ENCODE measurements around the gene RNU7-1. TPM values are rescaled to one million over a fixed set of nuclear protein-coding genes. Genes with fewer than 3 reads are reported as not detected.

RNU7-1 gene
- total RNA-seq, 1 donor from 2014 or later: not detected

DNA sequence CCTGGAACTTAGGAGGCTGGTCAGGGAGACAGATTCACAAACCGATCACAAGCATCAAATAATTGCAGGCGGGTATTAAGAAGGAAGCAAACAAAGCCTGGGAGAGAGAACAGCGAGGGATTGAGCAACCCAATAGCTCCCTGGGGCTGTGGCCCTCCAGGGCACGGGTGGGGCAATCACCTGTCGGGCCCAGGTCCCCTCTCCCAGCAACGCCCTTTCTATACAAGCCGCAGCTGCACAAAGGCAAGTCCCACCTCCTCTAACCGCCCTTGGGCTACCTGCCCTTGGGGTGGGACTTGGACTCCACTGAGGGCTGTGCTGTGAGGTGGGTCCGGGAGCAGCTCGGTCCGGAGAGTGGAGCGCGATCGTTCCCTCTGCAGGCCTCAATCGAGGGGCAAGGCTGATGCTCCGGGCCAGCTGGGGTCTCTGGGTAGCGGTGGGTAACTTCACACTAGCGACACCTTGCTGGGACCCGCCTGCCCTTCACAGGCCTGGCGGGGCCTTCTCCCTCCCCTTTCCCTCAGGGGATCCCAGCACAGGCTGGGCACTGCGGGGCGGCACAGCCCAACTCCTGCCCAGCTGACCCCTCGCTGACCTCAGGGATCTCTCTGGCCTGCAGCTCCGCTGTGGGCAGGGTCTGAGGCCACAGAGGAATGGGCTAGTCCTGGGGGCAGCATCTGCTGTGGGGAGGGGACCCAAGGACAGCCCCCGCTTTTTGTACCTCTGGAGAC is 18.8 kb downstream of the RNU7-1 start:
- intact Hi-C loops (cut with micrococcal nuclease): no loop called here
- Mint-ChIP-seq H3K27me3 (ENCODE audit: low read depth) (no peaks in the 10 kb centered on the region), H3K4me1 (ENCODE audit: low read depth) (peaks cover 58% of the 10 kb centered on the region), H3K27ac (peak overlapping the region; percentile 97), H3K36me3 (ENCODE audit: low read depth) (peaks cover 68% of the 10 kb centered on the region), H3K9me3 (no peaks in the 10 kb centered on the region), H3K4me3 (ENCODE audit: low read depth) (peak overlapping the region; percentile 64)
- peak; percentile 11 for DNase-seq (ENCODE audit: low spot score)

DNA sequence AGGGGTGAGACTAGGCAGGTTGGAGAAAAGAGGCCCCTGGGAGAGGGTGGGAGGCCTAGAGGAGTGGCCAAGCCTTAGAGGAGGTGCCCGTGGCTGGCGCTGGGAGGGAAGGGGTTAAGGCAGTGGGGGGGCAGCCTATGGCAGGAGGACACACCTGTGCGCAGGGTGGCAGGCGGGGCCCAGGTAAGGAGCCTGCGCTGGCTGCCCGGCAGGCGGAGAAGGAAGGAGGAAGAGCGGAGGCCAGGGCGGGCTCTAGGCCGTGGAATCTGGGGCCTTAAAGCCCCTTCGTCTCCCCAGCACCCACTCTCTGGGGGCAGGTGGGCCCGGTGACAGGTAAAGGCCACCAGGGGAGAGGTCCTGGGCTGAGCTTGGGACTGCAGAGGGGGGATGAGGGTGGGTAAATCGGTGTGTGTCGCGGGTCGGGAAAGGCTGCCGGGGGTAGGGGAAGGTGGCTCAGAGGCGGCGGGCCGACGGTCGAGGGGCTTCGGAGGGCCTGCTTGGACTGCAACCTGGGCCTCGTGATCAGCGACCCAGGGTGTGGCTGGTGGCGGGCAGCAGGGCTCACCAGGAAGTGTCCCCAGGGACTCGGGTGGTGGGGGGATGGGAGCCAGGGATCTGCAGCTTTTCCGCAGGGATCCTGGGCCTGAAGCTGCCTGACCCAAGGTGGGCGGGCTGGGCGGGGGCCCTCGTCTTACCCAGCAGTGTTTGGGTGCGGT is 19.6 kb downstream of the RNU7-1 start:
- H3K36me3 Mint-ChIP-seq (ENCODE audit: low read depth): peaks cover 68% of the 10 kb centered on the region
- DNase-seq (ENCODE audit: low spot score): no peak
- intact Hi-C loops (cut with micrococcal nuclease): no loop called here
- H3K27ac Mint-ChIP-seq: peak overlapping the region; percentile 97
- H3K4me1 Mint-ChIP-seq (ENCODE audit: low read depth): peaks cover 51% of the 10 kb centered on the region
- H3K4me3 Mint-ChIP-seq (ENCODE audit: low read depth): no peak overlapping the region
- no peaks in the 10 kb centered on the region for H3K9me3 Mint-ChIP-seq
- H3K27me3 Mint-ChIP-seq (ENCODE audit: low read depth): no peaks in the 10 kb centered on the region

DNA sequence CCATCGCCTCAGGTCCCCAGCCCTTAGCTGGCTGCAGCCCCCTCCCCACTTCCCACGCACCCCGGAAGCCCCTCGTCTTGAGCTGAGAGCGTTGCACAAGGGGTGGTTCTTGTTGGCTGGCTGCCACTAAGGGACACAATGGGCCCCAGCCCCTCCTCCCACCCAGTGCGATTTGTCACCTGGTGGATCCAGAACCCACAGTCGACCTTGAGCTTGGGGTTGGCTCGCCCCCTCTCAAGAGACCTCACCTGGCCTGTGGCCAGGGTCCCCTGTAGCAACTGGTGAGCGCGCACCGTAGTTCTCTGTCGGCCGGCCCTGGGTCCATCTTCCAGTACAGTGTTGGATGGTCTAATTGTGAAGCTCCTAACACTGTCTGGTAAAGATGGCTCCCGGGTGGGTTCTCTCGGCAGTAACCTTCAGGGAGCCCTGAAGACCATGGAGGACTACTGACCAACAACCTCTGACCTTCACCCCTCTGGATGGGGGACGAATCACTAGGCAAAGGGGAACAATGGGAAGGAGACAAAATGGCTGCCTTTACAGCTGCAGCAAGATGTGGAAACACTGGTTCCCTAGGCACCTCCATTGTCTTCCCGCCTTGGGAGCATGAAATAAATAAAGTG is 20.3 kb downstream of the RNU7-1 start:
- no peak for DNase-seq (ENCODE audit: low spot score)
- Mint-ChIP-seq H3K4me1 (ENCODE audit: low read depth) (peaks cover 48% of the 10 kb centered on the region), H3K27ac (peak overlapping the region; percentile 75), H3K36me3 (ENCODE audit: low read depth) (peaks cover 68% of the 10 kb centered on the region), H3K9me3 (no peaks in the 10 kb centered on the region), H3K27me3 (ENCODE audit: low read depth) (no peaks in the 10 kb centered on the region), H3K4me3 (ENCODE audit: low read depth) (no peak overlapping the region)
- intact Hi-C loops (cut with micrococcal nuclease): loop anchor here (2.0 kb wide), 1 partner anchor 39 kb away; no protein-coding TSS in a partner anchor

DNA sequence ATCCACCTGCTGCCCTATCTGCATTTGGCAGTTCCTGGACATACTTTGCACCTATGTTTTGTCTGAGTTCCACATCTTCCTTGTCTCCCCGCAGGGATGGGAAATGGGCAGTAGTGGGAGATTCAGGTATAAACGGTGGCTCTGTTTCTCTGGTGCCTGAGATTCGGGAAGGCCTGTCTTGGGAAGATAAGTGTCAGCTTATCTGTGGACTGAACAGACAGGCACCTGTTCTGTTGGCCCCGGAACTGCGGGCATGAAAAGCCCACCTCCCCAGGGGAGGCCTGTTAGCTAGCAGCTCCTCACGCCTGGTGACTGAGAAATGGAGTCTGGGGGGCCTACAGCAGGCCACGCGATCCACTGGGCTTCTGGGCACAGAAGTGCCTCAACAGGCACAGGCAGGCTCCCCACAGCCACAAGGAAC is 21.0 kb downstream of the RNU7-1 start:
- no peak for DNase-seq (ENCODE audit: low spot score)
- intact Hi-C loops (cut with micrococcal nuclease): loop anchor here (1.0 to 2.0 kb wide), 2 partner anchors 20 to 40 kb away; partner anchors contain the start of gene C12orf57
- Mint-ChIP-seq H3K4me3 (ENCODE audit: low read depth) (no peak overlapping the region), H3K9me3 (no peaks in the 10 kb centered on the region), H3K27ac (peak overlapping the region; percentile 75), H3K4me1 (ENCODE audit: low read depth) (peaks cover 47% of the 10 kb centered on the region), H3K36me3 (ENCODE audit: low read depth) (peaks cover 67% of the 10 kb centered on the region), H3K27me3 (ENCODE audit: low read depth) (no peaks in the 10 kb centered on the region)

DNA sequence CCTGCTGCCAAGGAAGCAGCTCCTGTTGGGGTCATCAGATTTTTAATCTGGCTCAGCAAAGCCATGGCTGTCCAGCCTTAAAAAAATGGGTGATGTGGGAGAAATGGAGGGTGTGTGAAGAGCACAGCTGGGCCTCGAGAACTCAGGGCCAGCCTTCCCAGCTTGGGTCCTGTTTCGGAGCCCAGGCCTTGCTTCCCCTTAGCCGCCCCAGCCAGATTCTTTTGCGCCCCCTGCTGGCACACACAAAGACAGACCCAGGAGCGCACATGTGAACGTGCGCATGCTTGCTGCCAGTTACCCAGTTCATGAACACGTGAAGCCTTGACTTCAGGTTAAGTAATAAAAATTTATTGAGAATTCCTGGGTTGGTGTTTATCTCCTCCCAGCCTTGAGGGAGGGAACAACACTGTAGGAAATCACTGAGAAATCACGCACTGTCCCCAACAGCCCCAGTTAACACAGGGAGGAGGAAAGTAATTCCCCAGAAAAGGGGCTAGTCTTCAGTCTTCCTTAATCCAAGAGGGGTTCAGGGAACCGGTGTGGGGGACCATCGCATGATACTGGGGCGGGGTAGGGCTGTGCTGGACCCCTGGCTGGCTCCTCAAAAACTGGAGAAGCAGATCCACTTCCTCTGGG is 21.5 kb downstream of the RNU7-1 start:
- intact Hi-C loops (cut with micrococcal nuclease): loop anchor here (1.0 to 2.0 kb wide), 2 partner anchors 21 to 40 kb away; partner anchors contain the start of gene C12orf57
- peak; percentile 80 for DNase-seq (ENCODE audit: low spot score)
- peaks cover 71% of the 10 kb centered on the region for H3K36me3 Mint-ChIP-seq (ENCODE audit: low read depth)
- peak overlapping the region; percentile 75 for H3K27ac Mint-ChIP-seq
- no peak overlapping the region for H3K4me3 Mint-ChIP-seq (ENCODE audit: low read depth)
- H3K9me3 Mint-ChIP-seq: no peaks in the 10 kb centered on the region
- H3K27me3 Mint-ChIP-seq (ENCODE audit: low read depth): no peaks in the 10 kb centered on the region
- H3K4me1 Mint-ChIP-seq (ENCODE audit: low read depth): peaks cover 48% of the 10 kb centered on the region

DNA sequence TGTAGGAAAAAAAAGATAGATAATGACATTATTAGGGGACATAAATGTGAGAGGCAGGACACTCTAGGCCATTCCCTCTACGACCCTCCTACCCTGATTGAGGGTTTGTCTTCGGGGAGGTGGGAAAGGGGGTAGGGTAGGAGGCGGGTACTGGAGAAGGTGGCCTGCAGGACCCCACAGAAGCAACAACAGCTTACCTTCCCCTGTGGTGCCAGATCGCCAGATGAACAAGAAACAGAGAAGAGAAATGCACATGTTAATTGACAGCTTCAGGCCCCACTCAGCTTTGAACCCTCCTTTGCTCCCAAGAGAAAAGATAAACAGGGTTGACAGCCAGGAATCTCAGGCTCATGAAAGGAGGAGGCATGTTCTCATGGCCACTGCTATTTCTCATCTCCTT is 22.1 kb downstream of the RNU7-1 start:
- Mint-ChIP-seq H3K27me3 (ENCODE audit: low read depth) (no peaks in the 10 kb centered on the region), H3K27ac (peak overlapping the region; percentile 75), H3K36me3 (ENCODE audit: low read depth) (peaks cover 67% of the 10 kb centered on the region), H3K9me3 (no peaks in the 10 kb centered on the region), H3K4me1 (ENCODE audit: low read depth) (peaks cover 44% of the 10 kb centered on the region), H3K4me3 (ENCODE audit: low read depth) (no peak overlapping the region)
- intact Hi-C loops (cut with micrococcal nuclease): loop anchor here (1.0 to 2.0 kb wide), 2 partner anchors 21 to 41 kb away; partner anchors contain the start of gene C12orf57
- peak; percentile 7 for DNase-seq (ENCODE audit: low spot score)

DNA sequence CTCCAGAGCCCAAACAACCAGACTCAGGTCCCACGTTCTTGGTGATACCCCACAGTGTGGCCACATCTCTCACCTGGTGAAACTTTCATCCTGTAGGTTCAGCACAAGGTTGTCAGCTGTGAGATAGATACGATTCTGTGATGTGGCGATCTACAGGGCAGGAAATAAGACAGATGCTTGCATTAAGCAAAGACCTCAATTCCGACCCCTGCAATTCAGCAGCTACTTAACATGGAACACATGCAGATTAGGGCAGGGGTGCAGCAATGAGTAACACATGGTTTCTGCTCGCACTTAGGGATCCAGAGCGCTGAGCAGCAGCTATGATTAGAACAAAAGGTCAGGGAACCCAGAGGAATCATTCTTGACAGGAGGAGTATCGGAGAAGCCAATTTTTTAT is 22.7 kb downstream of the RNU7-1 start:
- Mint-ChIP-seq H3K27me3 (ENCODE audit: low read depth) (no peaks in the 10 kb centered on the region), H3K27ac (peak overlapping the region; percentile 70), H3K4me1 (ENCODE audit: low read depth) (peaks cover 39% of the 10 kb centered on the region), H3K9me3 (no peaks in the 10 kb centered on the region), H3K36me3 (ENCODE audit: low read depth) (peaks cover 63% of the 10 kb centered on the region), H3K4me3 (ENCODE audit: low read depth) (peak overlapping the region; percentile 47)
- DNase-seq (ENCODE audit: low spot score): peak; percentile 8
- intact Hi-C loops (cut with micrococcal nuclease): no loop called here

DNA sequence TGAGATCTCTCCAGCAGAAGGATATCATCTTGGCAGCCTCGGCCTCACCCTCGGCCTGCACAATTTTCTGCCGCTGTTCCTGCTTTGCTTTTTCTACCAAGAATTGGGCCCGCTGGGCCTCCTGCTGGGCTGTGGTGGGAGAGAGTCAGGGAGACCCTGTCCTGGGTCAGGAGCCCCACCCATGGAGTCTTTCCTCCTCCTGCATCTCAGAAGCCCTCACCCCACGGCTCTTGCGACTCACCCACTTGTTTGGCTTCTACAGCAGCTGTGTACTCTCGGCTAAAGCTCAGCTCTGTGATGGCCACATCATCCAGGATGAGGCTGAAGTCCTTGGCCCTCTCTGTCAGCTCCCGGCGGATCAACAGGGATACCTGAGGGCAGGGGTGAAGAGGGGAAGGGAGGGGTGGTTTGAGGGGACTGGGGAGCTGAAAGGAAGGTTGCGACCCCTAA is 24.1 kb downstream of the RNU7-1 start:
- no peak overlapping the region for H3K4me3 Mint-ChIP-seq (ENCODE audit: low read depth)
- no peaks in the 10 kb centered on the region for H3K27me3 Mint-ChIP-seq (ENCODE audit: low read depth)
- no peak overlapping the region for H3K27ac Mint-ChIP-seq
- no peaks in the 10 kb centered on the region for H3K9me3 Mint-ChIP-seq
- DNase-seq (ENCODE audit: low spot score): no peak
- peaks cover 38% of the 10 kb centered on the region for H3K4me1 Mint-ChIP-seq (ENCODE audit: low read depth)
- intact Hi-C loops (cut with micrococcal nuclease): no loop called here
- H3K36me3 Mint-ChIP-seq (ENCODE audit: low read depth): peaks cover 69% of the 10 kb centered on the region

DNA sequence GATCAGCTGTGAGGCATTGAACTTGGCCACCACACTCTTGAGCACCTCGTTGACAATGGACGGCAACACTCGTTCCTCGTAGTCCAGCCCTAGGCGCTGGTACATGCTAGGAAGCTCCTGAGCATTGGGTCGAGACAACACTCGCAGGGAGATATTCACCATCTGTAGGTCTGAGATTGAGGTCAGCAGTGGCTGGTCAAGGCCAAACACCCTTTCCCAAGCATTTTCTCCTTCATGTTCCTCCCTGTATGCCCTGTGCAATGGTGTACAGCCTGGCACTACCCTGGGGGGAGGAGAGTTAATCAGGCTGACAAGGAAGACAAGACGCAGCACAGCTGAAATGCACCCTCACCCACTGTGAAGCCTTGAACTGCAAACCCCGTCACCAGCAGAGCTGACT is 24.8 kb downstream of the RNU7-1 start:
- peaks cover 76% of the 10 kb centered on the region for H3K36me3 Mint-ChIP-seq (ENCODE audit: low read depth)
- intact Hi-C loops (cut with micrococcal nuclease): no loop called here
- H3K9me3 Mint-ChIP-seq: no peaks in the 10 kb centered on the region
- H3K4me1 Mint-ChIP-seq (ENCODE audit: low read depth): peaks cover 39% of the 10 kb centered on the region
- DNase-seq (ENCODE audit: low spot score): no peak
- peak overlapping the region; percentile 100 for H3K4me3 Mint-ChIP-seq (ENCODE audit: low read depth)
- no peaks in the 10 kb centered on the region for H3K27me3 Mint-ChIP-seq (ENCODE audit: low read depth)
- H3K27ac Mint-ChIP-seq: peak overlapping the region; percentile 100

DNA sequence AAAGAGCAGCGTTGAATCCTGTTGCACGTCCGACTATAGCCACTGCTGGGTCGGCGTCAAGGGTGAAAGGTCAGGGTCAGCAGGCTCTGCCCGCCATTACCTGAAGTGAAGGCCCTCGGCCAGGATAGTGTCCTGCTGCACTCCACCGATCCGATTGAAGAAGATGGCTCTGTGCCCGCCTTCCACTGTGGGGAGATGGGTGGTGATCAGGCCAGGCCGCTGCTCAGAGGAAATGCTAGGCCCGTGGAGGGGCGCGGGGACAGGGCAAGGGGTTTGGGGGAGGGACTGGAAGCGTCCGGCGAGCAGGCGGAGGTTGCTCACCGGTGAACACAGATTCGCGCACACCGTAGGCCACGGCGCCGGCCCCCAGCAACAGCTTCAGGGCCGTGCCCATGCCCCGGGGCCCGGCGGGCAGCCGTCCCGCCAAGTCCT is 26.5 kb downstream of the RNU7-1 start:
- peak overlapping the region; percentile 100 for H3K4me3 Mint-ChIP-seq (ENCODE audit: low read depth)
- peak overlapping the region; percentile 100 for H3K27ac Mint-ChIP-seq
- H3K9me3 Mint-ChIP-seq: no peaks in the 10 kb centered on the region
- intact Hi-C loops (cut with micrococcal nuclease): loop anchor here (1.0 to 2.0 kb wide), 6 partner anchors 9 to 307 kb away; partner anchors contain the start of genes C12orf57, C1RL, CDCA3 and ING4
- no peak for DNase-seq (ENCODE audit: low spot score)
- H3K36me3 Mint-ChIP-seq (ENCODE audit: low read depth): peaks cover 88% of the 10 kb centered on the region
- H3K4me1 Mint-ChIP-seq (ENCODE audit: low read depth): peaks cover 37% of the 10 kb centered on the region
- no peaks in the 10 kb centered on the region for H3K27me3 Mint-ChIP-seq (ENCODE audit: low read depth)

DNA sequence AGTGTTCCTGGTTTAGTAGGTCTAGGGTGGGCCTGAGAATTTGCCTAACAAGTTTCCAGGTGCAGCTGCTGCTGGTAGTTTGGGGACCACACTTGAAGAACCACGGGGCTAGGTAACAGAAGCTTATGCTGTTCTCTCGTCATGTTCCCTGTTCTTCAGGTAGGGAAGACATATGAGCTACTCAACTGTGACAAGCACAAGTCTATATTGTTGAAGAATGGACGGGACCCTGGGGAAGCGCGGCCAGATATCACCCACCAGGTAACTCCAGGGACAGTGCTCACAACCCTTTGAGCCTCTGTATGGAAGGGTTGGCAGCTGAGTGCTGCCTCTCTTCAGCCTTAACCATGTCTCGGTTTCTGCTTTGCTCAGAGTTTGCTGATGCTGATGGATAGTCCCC is 30.6 kb downstream of the RNU7-1 start:
- peaks cover 18% of the 10 kb centered on the region for H3K4me1 Mint-ChIP-seq (ENCODE audit: low read depth)
- peaks cover 87% of the 10 kb centered on the region for H3K36me3 Mint-ChIP-seq (ENCODE audit: low read depth)
- H3K4me3 Mint-ChIP-seq (ENCODE audit: low read depth): no peak overlapping the region
- no peaks in the 10 kb centered on the region for H3K9me3 Mint-ChIP-seq
- no peak for DNase-seq (ENCODE audit: low spot score)
- no peak overlapping the region for H3K27ac Mint-ChIP-seq
- intact Hi-C loops (cut with micrococcal nuclease): no loop called here
- H3K27me3 Mint-ChIP-seq (ENCODE audit: low read depth): no peaks in the 10 kb centered on the region

DNA sequence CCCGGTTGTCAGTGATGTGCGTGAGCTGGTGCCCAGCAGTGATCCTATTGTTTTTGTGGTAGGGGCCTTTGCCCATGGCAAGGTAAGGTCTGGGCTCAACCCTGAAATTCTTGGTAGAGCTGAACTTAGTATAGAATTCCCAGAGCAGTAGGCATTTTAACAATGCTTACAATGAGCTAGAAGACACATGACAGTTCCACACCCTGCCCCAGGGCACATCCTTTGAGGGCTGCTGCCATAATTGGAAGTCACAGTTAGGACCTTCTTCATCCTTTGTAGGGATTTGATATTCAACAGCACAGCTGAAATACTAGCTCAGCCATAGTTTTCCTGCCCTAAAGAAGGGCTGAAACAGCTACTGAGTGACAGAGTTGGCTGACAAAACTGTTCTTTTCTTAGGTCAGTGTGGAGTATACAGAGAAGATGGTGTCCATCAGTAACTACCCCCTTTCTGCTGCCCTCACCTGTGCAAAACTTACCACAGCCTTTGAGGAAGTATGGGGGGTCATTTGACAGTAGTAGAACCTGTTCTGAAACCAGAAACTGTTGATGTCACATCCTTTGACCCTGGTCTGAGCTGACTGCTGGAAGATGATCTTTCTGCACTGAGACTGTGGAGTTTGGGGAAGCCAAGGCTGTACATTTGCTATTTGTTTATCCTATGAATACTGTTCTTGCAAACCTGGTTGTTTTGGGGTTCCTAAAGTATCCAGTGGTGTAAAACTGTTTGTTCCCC is 31.8 kb downstream of the RNU7-1 start:
- Mint-ChIP-seq H3K27me3 (ENCODE audit: low read depth) (no peaks in the 10 kb centered on the region), H3K36me3 (ENCODE audit: low read depth) (peaks cover 86% of the 10 kb centered on the region), H3K9me3 (no peaks in the 10 kb centered on the region), H3K4me3 (ENCODE audit: low read depth) (no peak overlapping the region), H3K27ac (peak overlapping the region; percentile 3), H3K4me1 (ENCODE audit: low read depth) (peaks cover 14% of the 10 kb centered on the region)
- intact Hi-C loops (cut with micrococcal nuclease): no loop called here
- no peak for DNase-seq (ENCODE audit: low spot score)

Data from activated T-helper 2 cell treated with anti-CD3 and anti-CD28 coated beads, Interferon-gamma antibody, Interleukin-2, Interleukin-4, amounts not matched to agents 10 μg/mL and 5 μg/mL and 100 μg/mL, durations not matched to agents 14 hours and 24 hours and 36 hours (primary cell).